ENCODE data around the gene OVAAL.

- TF ChIP-seq EZH2 (IDR thresholded peaks at IDR 0.05) = no peak
- TF ChIP-seq POLR2AphosphoS5 (IDR thresholded peaks at IDR 0.05; ENCODE audit: borderline replicate concordance, low read depth, low read length) = no peak
Observed at GRCh38 chr1:180586671-180587155, 27.9 kb downstream of the OVAAL start.

Data from SK-N-MC (cell line).